ENCODE results near the gene KCNIP1.

The KCNIP1 gene

GRCh38 chr5:170747851-170748250 is 244.0 kb downstream of the KCNIP1 start:
- peaks cover 0 to 25% (median 16%) of the 10 kb centered on the region in 4 donors for H3K4me1 ChIP-seq
- intact Hi-C loops (cut with DNase I; ENCODE audit: low total_unique reads) = no loop called here
- TF ChIP-seq CTCF (IDR thresholded peaks at IDR 0.05) = no peak
- peaks cover 0 to 9% of the 10 kb centered on the region in 2 donors for H3K27me3 ChIP-seq
- H3K36me3 ChIP-seq = no peaks in the 10 kb centered on the region
- H3K27ac ChIP-seq = no peak overlapping the region
- no peak for DNase-seq
- no peak overlapping the region for H3K4me3 ChIP-seq
- H3K9me3 ChIP-seq = no peaks in the 10 kb centered on the region

DNA sequence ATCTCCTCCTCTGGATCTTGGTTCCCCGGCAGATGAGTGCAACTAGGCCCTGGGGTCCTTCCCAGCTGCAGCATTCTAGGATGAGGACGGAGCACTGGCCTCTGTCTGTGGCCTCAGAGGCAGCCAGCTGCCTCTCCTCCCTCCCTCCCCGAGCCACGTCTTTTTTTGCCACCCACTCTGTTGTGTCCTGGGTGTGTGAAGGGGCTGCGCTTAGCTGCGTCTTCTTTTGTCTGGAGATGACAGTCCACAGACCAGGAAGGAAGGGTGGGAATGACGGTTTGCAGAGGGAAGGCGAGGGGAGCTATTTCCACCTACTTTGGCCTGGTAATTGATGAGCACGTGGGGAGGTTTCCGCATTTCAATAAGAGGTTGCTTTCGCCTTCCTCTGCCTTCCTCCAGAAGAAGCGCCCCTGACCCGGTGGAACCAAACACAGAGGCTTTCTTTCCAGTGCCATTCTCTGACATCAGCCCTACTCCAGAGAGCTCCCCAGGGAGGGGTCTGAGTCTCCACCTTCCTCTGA is 245.2 kb downstream of the KCNIP1 start:
- DNase-seq = no peak
- H3K4me1 ChIP-seq = peaks cover 0 to 24% (median 16%) of the 10 kb centered on the region in 4 donors
- H3K27ac ChIP-seq = no peak overlapping the region
- intact Hi-C loops (cut with DNase I; ENCODE audit: low total_unique reads) = no loop called here
- peaks cover 0 to 9% of the 10 kb centered on the region in 2 donors for H3K27me3 ChIP-seq
- no peak overlapping the region for H3K4me3 ChIP-seq
- no peak for TF ChIP-seq CTCF (IDR thresholded peaks at IDR 0.05)
- H3K9me3 ChIP-seq = no peaks in the 10 kb centered on the region
- no peaks in the 10 kb centered on the region for H3K36me3 ChIP-seq

DNA sequence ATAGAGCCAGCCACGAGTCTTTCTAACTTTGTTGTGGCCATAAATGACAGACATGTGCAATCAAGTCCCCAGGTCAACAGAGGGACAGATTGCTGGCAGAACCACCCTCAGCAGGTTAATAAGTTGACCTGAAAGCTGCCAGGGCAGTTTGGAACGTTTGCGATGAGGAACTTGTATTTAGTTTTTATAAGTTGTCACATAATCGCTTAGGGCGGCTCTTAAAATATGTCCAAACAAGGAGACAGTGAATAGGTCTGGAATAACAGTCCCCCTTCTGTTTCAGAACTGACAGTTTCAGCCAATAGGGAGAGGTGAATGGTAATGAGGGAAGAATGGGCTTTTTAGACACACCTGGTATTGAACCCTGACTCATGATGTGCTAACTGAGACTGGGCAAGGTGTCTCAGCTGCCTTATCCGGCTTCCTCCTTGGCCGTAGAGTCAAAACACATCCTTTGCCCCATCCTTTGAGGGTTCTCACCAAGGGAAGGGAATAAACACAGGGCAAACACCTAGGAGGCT is 246.2 kb downstream of the KCNIP1 start:
- peaks cover 0 to 9% of the 10 kb centered on the region in 2 donors for H3K27me3 ChIP-seq
- no peak for DNase-seq
- no peak overlapping the region for H3K4me3 ChIP-seq
- intact Hi-C loops (cut with DNase I; ENCODE audit: low total_unique reads) = no loop called here
- no peak overlapping the region for H3K27ac ChIP-seq
- no peaks in the 10 kb centered on the region for H3K36me3 ChIP-seq
- no peaks in the 10 kb centered on the region for H3K9me3 ChIP-seq
- no peak for TF ChIP-seq CTCF (IDR thresholded peaks at IDR 0.05)
- peaks cover 0 to 15% (median 10%) of the 10 kb centered on the region in 4 donors for H3K4me1 ChIP-seq

- Histone ChIP-seq H3K4me1 (peaks cover 0 to 10% (median 4%) of the 10 kb centered on the region in 4 donors), H3K27ac (no peak overlapping the region), H3K9me3 (no peaks in the 10 kb centered on the region), H3K27me3 (peaks cover 0 to 7% of the 10 kb centered on the region in 2 donors), H3K4me3 (no peak overlapping the region), H3K36me3 (no peaks in the 10 kb centered on the region)
- DNase-seq = no peak
- intact Hi-C loops (cut with DNase I; ENCODE audit: low total_unique reads) = no loop called here
- no peak for TF ChIP-seq CTCF (IDR thresholded peaks at IDR 0.05)
Measured at GRCh38 chr5:170750791-170751190, 247.0 kb downstream of the KCNIP1 start.

DNA sequence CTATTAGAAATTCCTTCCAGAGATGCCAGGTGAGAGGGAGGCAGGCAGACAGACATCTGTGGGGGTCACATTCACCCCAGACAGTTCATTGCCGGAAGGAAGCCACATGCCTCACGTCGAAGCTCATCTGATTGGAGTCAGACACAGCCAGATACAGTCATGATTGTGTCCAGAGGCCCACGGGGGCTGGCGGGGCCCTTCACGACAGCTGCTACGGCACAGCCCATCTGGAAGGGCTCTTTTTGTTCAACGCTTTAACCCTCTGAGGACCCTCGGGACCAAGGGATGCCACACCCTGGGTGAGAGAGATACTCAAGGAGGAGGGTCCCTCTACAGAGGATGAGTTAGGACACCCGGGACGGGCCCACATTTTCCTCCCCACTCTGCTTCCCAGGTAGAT is 247.8 kb downstream of the KCNIP1 start:
- DNase-seq = no peak
- intact Hi-C loops (cut with DNase I; ENCODE audit: low total_unique reads) = no loop called here
- TF ChIP-seq CTCF (IDR thresholded peaks at IDR 0.05) = no peak
- Histone ChIP-seq H3K27me3 (peaks cover 0 to 7% of the 10 kb centered on the region in 2 donors), H3K4me1 (peaks cover 0 to 12% (median 6%) of the 10 kb centered on the region in 4 donors), H3K36me3 (no peaks in the 10 kb centered on the region), H3K4me3 (no peak overlapping the region), H3K27ac (no peak overlapping the region), H3K9me3 (no peaks in the 10 kb centered on the region)
